Activated CD8-positive, alpha-beta memory T cell treated with anti-CD3 and anti-CD28 coated beads, Interleukin-2, amount 50 U/mL, for 4 hours (primary cell): ENCODE data around the gene THRA.

Experiments
- DNase-seq: peaks from one replicate; pipeline ENCODE4 v3.0.0-alpha.2; 2020

The THRA gene

GRCh38 chr17:40100419-40100668, 37.6 kb downstream of the THRA start, which contains the start of gene NR1D1:
Gene NR1D1, minus strand, starts transcription at chr17:40100589. Its CDS starts 495 bp downstream, at chr17:40100094.
- no peak for DNase-seq

GRCh38 chr17:40100669-40101366, 38.1 kb downstream of the THRA start:
- DNase-seq, result peak; percentile 88

GRCh38 chr17:40101367-40102210, 38.8 kb downstream of the THRA start:
- no peak for DNase-seq

- DNase-seq, result no peak
Observed at GRCh38 chr17:40103071-40103661, 40.4 kb downstream of the THRA start.

GRCh38 chr17:40103688-40104087, 40.9 kb downstream of the THRA start:
- no peak for DNase-seq

- no peak for DNase-seq
Observed at GRCh38 chr17:40104594-40105486, 42.1 kb downstream of the THRA start.

GRCh38 chr17:40105861-40106759, 43.3 kb downstream of the THRA start:
- no peak for DNase-seq

- DNase-seq, result no peak
Observed at GRCh38 chr17:40106760-40107521, 44.2 kb downstream of the THRA start.

GRCh38 chr17:40107522-40108174, 44.9 kb downstream of the THRA start:
- DNase-seq, result no peak

GRCh38 chr17:40108970-40109824, 46.4 kb downstream of the THRA start:
- peak; percentile 17 for DNase-seq

GRCh38 chr17:40110026-40110845, 47.5 kb downstream of the THRA start:
- peak; percentile 12 for DNase-seq

GRCh38 chr17:40111221-40112128, 48.7 kb downstream of the THRA start:
- peak; percentile 65 for DNase-seq

GRCh38 chr17:40112191-40112711, 49.5 kb downstream of the THRA start:
- DNase-seq, result peak; percentile 8

GRCh38 chr17:40112718-40113109, 49.9 kb downstream of the THRA start:
- DNase-seq, result no peak

- peak; percentile 92 for DNase-seq
Observed at GRCh38 chr17:40113110-40113906, 50.5 kb downstream of the THRA start.

- no peak for DNase-seq
Observed at GRCh38 chr17:40113907-40114245, 51.1 kb downstream of the THRA start.

- no peak for DNase-seq
Observed at GRCh38 chr17:40115101-40115436, 52.3 kb downstream of the THRA start.
